HG02623 (cell line): Measurements from ENCODE around the gene FAM210A.
A peak's percentile ranks its signal among the peaks of the same experiment; 100 is the strongest.
"Not testable (repeated sequence)": the region's sequence is repeated elsewhere in the genome, so short reads cannot be mapped to it uniquely, and the experiment has no call there.

ENCODE experiments used
- ATAC-seq: cut with Tn5 transposase; IDR thresholded peaks from one replicate; pipeline ENCODE4 v1.9.1; 2021; ENCODE audit warnings: moderate library complexity; ENCODE audit not compliant: unreplicated experiment

FAM210A gene, protein sequence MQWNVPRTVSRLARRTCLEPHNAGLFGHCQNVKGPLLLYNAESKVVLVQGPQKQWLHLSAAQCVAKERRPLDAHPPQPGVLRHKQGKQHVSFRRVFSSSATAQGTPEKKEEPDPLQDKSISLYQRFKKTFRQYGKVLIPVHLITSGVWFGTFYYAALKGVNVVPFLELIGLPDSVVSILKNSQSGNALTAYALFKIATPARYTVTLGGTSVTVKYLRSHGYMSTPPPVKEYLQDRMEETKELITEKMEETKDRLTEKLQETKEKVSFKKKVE

DNA sequence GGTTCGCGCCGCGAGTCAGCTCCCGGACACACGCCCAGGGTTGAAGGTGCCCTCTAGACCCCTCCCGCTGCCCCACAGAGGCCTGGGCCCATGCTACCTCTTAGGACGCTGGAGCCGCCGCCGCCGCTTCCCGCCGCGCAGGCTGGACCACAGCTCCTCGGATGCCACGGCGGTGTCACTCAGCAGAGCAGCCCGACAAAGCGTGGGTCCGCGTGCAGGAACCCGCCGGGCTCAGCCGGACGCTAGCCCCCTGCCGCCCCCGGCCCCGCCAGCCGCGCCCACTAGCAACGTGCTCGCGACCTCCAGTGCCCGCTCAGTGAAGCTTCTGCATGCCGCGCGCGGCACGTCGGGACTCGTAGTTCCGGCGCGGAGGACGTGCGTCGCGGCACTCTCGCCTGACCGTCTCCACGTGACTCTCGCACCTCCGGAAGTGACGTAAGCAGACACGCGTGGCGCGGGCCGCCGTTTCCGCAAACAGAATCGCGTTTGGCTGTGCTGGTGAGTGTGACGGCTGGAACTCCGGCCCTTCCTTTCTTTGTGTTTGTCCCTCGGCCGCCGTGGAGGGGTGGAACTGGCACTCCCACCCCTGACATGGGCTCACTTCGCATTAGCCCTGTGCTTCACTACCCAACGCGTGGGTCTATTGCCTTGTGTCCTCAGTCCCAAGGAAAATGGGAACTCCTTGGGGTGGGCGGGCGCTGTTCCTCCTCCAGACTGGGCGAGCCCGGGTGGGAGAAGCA is at the start of gene FAM210A, which contains the start of gene RNMT:
Gene FAM210A, minus strand, starts transcription at position 327 of the 740 bp plus-strand sequence. CDS start 44,481 bp downstream, outside the sequence.
Gene RNMT, plus strand, starts transcription at position 442 of the 740 bp plus-strand sequence. CDS start 4,845 bp downstream, outside the sequence.
- peak; percentile 95 for ATAC-seq

DNA sequence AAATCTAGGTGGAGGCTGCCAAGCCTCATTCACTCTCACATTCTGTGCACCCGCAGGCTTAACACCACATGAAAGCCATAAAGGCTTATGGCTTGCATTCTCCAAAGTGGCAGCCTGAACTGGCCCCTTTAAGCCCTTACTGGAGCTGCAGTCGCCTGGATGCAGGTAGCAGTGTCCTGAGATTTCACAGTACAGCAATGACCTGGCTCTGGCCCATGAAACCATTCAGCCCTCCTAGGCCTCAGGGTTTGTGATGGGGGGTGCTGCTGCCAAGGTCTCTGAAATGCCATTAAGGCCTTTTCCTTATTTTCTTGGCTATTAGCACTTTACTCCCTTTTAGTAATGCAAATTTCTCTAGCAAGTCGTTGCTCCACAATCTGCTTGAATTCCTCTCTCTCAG is 48.7 kb upstream of the FAM210A start:
- ATAC-seq, result no peak

DNA sequence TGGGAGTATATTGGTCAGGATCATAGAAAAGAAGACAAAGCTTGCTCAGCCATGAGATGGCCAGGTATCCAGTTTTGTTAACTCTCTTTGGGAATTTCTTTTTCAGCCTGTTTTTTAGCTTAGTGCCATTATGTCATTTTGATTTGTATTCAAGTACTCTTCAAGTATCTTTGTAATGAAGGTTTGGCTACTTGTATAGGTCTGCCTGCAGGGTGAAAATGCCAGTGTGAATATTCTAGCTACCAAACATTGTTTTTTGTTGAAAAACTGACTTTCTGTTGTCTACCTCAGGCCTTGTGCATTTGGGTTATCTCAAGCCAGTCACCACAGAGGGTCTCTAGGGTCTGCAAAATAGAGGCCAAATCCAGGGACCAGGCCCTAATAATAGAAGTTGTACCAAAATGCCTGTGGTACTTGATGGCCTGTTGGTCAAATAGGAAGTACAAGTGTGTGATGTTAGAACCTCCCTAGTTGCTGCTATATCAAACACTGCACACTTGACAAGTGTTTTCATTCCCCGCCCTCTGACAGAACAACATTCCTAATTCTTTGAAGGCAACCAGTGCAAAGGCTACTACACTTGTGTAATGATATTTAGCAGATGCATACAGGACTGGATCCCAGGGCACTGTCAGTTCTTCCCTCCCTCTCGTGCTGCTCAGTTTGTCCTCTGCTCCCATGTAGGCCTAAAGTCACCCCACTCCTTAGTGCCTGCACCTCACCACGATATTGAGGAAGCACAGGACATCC is 36.5 kb upstream of the FAM210A start:
- ATAC-seq, result no peak

DNA sequence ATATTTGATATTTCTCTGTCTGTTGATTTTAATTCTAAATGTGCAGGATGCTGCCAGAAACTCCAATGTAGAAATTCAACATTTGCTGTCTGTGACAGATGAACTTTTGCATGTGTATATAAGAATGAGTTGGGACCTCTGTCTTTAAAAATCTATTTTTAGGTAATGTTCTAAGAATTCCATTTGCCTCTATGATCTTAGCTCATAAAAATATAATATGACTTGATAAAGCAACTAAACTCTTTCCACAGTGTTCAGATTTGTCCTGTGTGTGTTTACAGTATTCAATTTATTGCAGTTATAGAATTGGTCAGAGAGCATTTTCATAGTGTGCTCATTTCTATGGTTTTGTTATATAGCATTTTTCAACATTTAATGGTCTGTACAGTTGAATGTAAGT is 33.7 kb upstream of the FAM210A start:
- no peak for ATAC-seq

DNA sequence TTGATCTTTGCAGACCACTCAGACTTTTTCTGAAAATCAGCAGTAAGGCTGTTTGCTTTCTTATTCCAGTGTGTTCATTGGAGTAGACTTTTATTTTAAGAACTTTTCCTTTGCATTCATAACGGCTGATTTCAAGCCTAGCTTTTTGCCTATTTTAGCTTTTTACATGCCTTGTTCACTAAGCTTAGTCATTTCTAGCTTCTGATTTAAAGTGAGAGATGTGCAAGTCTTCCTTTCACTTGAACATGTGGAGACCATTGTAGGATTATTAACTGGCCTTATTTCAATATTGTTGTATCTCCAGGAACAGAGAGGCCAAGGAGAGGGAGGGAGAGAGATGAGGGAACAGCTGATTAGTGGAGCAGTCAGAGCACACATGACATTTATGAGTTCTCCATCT is 32.3 kb upstream of the FAM210A start:
- no peak for ATAC-seq

DNA sequence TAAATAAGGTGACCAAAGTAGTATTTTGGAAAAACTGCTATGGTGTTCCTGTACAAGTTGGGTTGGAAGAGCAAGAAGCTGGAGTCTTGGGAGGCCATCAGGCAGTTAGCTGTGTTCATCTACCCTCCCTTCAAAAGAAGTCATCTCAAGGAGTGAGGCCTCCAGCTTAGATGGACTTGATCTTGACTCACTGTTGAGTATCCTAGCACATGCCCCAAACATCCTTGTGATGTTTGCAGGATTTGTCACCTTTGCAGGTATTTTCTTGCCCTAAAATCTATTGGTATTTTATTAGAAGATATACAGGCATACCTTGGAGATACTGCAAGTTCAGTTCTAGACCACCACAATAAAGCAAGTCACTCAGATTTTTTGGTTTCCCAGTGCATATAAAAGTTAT is 30.3 kb upstream of the FAM210A start:
- no peak for ATAC-seq

DNA sequence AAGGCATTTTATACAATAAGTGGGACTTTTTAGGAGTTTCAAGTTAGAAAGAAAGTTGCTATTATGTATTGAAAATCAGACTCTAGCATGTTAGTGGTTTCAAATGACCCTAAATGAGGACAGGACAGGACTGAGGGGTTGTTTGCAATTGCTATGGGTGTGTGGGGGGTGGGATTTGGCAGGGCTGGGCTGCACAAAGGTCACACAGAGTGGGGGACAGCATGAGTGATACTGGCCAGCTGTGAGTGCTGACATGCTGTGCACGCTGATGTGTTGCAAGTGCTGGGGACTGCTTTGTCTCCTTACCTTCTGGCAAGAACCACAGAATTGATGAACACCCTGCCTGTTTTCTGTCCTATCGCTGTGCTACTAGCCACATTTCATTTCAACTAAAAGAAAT is 29.9 kb upstream of the FAM210A start:
- no peak for ATAC-seq

DNA sequence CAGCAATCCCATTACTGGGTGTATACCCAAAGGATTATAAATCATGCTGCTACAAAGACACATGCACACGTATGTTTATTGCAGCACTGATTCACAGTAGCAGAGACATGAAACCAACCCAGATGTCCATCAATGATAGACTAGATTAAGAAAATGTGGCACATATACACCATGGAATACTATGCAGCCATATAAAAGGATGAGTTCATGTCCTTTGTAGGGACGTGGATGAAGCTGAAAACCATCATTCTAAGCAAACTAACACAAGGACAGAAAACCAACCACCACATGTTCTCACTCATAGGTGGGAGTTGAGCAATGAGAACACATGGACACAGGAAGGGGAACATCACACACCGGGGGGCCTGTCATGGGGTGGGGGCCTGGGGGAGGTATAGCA is 25.2 kb upstream of the FAM210A start:
- not testable (repeated sequence) for ATAC-seq

DNA sequence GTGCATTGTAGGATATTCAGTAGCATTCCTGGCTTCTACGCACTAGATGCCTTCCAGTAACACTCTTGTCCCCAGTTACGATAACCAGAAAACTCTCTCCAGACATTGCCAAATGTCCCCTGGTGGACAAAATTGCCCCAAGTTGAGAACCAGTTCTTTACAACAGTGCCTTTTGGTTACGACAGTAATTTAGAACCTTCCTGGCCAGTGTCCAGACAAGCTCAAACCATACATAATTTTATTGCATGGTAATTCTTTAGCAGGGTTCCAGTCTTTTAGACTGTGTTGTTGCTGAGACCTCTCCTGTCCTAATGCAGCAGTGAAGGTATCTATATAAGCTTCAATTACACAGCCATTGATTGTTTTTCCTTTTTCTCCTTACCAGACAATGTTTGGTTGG is 20.3 kb upstream of the FAM210A start:
- ATAC-seq, result no peak

DNA sequence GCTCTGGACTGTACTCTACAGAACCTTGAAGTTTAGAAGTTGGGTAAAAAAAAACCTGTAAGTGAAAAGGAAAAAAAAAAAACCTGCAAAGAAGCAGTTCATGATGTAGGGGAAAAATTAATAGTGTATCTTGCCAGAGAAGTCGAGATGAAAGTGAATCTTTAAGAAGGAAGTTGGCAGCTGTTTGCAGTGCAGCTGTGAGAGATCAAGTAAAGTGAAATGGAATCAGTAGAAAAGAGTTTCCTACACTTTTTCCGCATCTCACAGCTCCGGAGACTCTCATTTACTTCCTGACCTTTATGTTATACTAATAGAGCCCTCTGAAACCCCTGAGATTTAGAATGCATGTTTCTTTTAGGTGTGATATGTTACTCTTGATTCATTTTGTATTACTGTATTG is 19.3 kb upstream of the FAM210A start:
- ATAC-seq, result no peak

DNA sequence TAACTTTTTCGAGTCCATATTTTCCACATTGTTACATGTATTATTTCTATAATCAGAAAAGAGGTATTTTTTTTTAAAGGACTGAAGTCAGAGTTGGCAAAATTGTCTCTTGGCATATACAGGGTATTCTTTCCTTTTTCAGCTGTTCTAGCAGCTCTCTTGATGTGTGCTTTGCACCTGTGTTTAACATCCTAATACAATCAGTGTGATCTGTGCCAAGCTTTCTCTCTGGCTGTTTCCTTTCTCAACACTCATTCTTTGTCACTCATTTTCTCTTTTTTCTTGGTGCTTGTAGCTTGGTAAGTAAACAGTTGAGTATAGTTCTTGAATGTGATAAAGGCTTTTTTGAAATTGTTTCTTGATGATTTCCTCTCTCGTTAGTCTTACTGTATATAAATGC is 9.3 kb upstream of the FAM210A start:
- ATAC-seq, result no peak

DNA sequence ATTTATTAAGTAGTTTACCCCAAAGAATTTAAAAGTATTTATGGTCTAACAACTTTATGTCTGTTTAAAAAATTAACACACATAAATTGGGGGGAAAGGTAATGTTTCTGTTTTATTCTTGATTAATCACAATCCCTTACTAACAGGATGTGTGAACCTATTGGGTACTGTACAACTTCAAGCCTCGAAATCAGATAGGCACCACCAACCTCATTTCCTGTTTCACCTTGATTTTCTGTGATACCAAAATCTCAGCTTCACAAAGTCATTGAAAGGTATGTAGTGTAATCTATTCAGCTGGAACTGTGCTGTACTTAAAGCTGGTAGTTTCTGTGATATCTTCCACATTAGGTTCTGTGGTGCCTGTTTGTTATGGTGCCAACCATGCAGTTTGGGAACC is 4.1 kb upstream of the FAM210A start:
- ATAC-seq, result no peak

DNA sequence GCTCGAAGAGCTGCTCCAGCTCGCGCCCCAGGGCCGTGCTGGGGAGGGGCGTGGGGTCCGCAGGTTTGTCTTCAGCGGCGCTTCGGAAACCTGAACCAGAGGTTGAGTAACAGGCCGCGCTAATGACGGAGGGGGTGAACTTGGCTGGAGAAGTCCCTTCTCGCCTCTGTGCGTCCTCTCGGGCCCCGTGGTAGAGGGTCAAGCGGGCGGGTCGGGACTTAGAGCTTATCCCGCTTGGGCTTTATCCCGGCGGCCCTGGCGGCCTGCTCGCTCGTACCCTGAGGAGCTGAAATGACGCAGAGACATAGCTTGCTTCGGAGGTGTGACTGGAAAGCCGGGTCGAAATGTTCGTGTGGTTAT is 594 bp upstream of the FAM210A start:
- ATAC-seq, result peak; percentile 9

DNA sequence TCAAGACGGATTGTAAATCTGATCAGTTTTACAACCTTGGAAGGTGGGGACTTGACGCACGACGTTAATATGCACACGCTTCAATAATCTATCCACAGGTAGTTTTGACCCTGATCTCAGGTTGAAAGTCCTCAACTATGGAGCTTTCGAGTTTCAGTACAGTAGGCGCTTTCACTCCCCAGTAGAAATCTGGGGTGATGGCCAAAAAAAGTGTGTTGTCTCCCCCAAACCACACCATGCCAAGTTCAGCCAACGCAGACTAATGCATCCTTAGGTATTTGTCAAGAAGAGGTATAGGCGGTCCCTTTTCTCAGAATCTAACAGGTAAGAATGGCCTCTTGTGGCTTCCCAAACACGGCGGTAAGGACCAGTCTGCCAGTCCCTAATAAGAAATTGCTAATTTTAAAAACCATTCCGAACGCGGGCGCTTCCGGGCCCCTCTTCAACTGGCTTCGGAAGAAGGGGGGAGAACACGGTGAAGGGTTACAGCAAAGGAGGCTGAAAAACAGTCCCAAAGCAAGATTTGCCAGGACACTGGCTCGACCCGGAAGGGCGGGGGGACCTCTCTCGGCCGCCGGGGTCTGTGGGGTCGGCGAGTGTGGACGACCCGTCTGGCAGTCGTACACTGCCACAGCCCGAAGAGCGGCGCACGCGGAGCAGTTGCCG is 659 bp downstream of the FAM210A start:
- ATAC-seq, result no peak

DNA sequence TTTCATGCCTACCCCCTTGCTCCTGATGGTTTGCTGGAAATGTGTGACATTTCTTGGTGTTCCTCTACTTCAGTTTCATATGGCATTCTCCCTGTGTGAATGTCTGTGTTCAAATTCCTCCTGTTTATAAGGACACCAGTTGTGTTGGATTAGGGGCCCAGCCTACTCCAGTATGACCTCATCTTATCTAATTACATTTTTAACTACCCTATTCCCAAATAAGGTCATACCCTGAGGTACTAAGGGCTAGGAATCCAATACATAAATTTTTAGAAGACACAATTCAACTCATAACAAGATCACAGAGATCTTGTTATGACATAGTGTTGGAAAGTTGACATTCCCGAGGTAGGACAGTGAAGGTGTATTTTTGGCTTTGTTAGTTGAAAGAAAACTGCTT is 5.5 kb downstream of the FAM210A start:
- ATAC-seq, result no peak

DNA sequence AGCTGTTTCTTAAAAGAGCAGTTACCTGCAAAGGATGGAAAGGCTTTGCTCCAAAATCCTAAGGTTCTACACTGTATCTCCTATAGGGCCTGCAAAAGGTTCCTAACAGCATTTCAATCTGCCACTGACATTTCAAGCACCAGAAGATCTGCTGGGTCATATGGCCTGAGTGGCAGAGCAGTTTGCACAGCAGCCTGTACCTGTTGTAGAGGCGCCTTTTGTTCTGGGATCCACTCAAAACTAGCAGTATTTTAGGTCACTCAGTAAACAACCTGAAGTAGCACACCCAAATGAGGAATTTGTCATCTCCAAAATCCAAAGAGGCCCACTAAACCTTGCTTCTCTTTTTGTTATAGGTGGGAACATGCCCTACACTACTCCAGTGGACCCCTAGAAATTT is 6.2 kb downstream of the FAM210A start:
- ATAC-seq, result no peak

DNA sequence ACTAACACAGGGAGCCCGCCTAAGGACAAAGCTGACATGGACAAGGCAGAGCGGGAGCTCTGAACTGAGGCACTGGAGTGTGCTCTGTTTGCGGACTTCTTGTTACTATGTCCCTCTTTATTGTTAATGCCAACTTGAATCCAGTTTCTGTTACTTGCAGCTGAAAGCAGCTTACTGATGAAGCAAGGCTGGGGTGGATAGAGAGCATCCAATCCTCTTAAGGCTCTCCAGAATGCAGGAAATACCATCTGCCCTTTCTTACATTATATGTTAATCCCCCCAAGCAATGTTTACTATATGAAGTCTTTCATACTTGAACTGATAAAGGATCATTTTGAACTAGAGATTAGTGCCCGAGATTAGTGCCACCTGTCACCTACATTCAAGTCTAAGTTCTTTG is 9.4 kb downstream of the FAM210A start:
- no peak for ATAC-seq

DNA sequence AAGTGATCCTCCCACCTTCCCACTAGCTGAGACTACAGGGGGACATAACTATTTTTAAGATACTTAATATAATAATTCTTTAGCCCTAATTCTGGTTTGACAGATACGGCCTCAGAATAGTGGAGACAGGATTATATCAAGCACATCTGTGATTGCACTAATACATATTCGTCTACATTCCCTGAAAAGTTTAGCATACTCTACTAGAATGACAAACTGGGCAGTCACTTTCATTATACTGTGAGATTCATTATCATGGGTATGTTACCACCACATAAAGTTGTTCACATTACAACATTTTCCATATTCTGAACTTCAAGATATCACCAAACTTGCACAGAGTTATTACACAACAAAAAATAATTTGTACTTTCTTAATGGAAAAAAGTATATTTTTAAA is 11.0 kb downstream of the FAM210A start:
- no peak for ATAC-seq

DNA sequence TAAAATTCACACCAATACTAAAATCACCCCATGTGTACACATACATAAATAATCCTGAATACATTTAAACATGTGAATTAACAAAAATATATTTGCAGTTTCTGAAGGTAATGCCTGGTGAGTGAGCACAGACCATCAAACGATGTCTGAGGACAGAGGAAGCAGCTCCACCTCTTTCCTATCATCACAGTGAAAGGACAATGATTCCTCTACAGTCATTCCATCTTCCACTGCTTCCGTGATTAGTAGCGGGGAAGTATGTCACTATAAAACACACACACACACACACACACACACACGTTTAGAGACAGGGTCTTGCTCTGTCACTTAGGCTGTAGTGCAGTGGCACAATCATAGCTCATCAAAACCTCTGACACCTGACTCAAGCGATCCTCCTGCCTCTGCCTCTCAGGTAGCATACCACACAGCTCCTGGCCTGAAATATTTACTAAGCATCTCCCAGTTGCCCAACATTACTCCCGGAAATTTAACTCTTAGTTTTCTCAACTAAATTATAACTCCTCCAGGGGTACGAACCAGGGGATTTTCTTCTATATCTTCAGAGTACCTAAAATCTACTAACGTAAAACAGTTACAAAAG is 12.8 kb downstream of the FAM210A start:
- no peak for ATAC-seq

DNA sequence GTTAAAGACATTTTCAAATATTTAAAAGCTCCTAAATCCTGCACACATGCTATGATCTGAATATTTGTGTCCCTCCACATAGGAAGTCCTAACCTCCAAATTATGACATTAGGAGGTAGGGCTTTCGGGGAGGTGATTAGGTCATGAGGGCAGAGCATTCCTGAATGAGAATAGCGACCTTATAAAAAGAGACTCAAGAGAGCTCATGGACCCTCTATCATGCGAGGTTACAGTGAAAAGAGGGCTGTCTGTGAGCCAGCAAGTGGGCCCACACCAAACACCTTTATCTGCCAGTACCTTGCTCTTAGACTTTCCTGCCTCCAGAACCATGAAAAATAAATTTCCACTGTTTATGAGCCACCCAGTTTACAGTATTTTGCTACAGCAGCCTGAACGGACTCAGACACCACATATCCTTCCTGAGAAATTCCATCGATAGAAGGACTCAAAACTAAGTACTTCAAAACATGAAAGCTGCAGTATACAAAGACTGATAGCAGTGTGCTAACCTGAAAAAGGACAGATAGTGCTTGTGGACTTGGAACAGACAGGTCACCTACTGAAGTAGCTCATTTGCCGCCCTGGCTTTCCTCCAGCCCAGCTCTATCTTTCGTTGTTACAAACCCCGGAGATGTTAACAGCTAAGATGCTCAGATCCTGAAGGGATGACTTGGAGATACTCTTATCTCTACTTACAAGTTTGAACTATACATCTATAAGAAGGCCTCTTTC is 13.8 kb downstream of the FAM210A start:
- ATAC-seq, result no peak
